Measurements from ENCODE around the gene LDAH. TPM values are rescaled to one million over a fixed set of nuclear protein-coding genes. Genes with fewer than 3 reads are reported as not detected.

LDAH gene
- total and polyA plus RNA-seq, 2 experiments from 2014 or later = 12.1 to 37.5 TPM

DNA sequence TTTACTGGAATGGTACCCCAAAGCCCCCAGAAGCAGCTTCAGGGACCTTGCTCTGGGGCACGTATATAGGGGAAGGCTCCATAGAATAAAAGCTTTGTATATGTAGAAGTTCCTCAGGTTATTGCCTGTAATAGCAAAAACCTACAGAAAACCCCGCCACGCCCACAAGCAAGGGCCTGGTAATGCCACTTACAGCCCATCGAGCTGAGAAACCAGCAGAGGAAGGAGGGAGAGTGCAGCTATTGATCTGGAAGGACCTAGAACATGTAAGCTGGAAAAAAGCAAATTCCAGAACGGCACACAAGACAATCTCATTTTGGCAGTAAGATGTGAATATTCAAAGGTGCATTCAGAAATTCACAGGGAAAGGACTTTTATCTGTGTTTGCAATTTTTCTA, 187.8 kb downstream of the LDAH start:
- no peaks in the 10 kb centered on the region for H3K9me3 Mint-ChIP-seq
- no peak for DNase-seq (ENCODE audit: low spot score)
- no peaks in the 10 kb centered on the region; the same call in 2 of the 3 replicates for H3K36me3 Mint-ChIP-seq (ENCODE audit: low read depth)
- Histone ChIP-seq H3F3A (replicated peaks; ENCODE audit: low read depth) (no peaks in the 10 kb centered on the region), H3K27me3 (ENCODE audit: insufficient read depth) (no peaks in the 10 kb centered on the region), H3K4me2 (peak overlapping the region; percentile 61; the same call in 1 of the 2 replicates), H3K4me1 (ENCODE audit: insufficient read depth) (peaks cover 6% of the 10 kb centered on the region), H3K4me3 (no peak overlapping the region), H3K9me2 (ENCODE audit: insufficient read depth) (no peaks in the 10 kb centered on the region; the same call in 1 of the 2 replicates), H3K27ac (ENCODE audit: low read depth) (no peak overlapping the region), H3K36me3 (ENCODE audit: insufficient read depth) (no peaks in the 10 kb centered on the region), H3K79me2 (replicated peaks; ENCODE audit: insufficient read depth) (no peaks in the 10 kb centered on the region), H4K20me1 (replicated peaks; ENCODE audit: insufficient read depth) (no peaks in the 10 kb centered on the region), H2AFZ (peak overlapping the region; percentile 97; the same call in 1 of the 2 replicates)
- no peak for TF ChIP-seq CREB1 (CRISPR knock-in tag; IDR thresholded peaks at IDR 0.05; ENCODE audit: low read depth)
- no peak for TF ChIP-seq JUNB (IDR thresholded peaks at IDR 0.05; ENCODE audit: unreplicated experiment)
- TF ChIP-seq REST (IDR thresholded peaks at IDR 0.05; ENCODE audit: unreplicated experiment) = no peak
- H3K4me3 Mint-ChIP-seq = no peak overlapping the region
- peaks cover 2% of the 10 kb centered on the region for H3K27me3 Mint-ChIP-seq (ENCODE audit: insufficient read depth, low read depth, poor library complexity)
- H3K4me1 Mint-ChIP-seq = peaks cover 31% of the 10 kb centered on the region
- ATAC-seq = no peak
- peak overlapping the region; percentile 81; the same call in 1 of the 2 replicates for H3K27ac Mint-ChIP-seq

DNA sequence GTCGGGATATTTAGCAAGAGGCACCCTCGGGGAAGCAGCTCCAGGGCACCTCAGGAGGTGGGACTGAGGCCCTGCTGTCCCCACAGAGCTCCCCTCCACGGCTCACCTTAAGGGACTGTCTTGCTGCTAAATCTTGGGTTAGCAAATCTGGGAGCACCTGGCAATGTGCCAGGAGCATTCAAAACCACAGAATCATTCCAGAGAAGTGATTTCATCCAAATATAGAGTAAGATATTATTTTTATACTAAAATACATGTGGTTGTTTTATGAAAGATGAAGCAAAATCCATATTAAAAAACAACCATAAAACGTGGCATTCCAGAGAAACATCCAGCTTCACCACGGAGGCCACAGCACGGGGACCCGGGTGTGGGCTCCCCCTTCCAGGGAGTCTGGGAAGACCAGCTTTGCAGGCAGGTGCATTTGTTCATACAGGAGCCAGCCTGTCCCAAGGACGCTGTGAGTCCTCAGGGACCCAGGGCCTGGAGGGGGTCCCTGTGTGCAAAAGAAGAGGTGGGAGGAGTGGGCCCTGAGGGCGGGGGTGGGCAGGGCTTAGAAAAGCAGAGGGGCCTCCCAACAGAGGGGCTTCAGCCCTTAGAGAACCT, 188.3 kb downstream of the LDAH start:
- Mint-ChIP-seq H3K27me3 (ENCODE audit: insufficient read depth, low read depth, poor library complexity) (peaks cover 2% of the 10 kb centered on the region), H3K4me3 (no peak overlapping the region), H3K4me1 (peaks cover 31% of the 10 kb centered on the region), H3K36me3 (ENCODE audit: low read depth) (no peaks in the 10 kb centered on the region; the same call in 2 of the 3 replicates), H3K27ac (no peak overlapping the region), H3K9me3 (no peaks in the 10 kb centered on the region)
- no peak overlapping the region for H3K4me2 ChIP-seq
- peaks cover 6% of the 10 kb centered on the region for H3K4me1 ChIP-seq (ENCODE audit: insufficient read depth)
- no peaks in the 10 kb centered on the region for H3K36me3 ChIP-seq (ENCODE audit: insufficient read depth)
- no peaks in the 10 kb centered on the region for H3K79me2 ChIP-seq (replicated peaks; ENCODE audit: insufficient read depth)
- no peak overlapping the region for H3K27ac ChIP-seq (ENCODE audit: low read depth)
- no peak overlapping the region for H3K4me3 ChIP-seq
- H3K27me3 ChIP-seq (ENCODE audit: insufficient read depth) = no peaks in the 10 kb centered on the region
- ATAC-seq (no peak), DNase-seq (ENCODE audit: low spot score) (no peak)
- H2AFZ ChIP-seq = no peak overlapping the region
- no peaks in the 10 kb centered on the region for H4K20me1 ChIP-seq (replicated peaks; ENCODE audit: insufficient read depth)
- no peaks in the 10 kb centered on the region for H3F3A ChIP-seq (replicated peaks; ENCODE audit: low read depth)
- no peaks in the 10 kb centered on the region; the same call in 1 of the 2 replicates for H3K9me2 ChIP-seq (ENCODE audit: insufficient read depth)
- no peak for TF ChIP-seq ZNF462 (CRISPR knock-in tag; IDR thresholded peaks at IDR 0.05)

Measured in GM23338 (cell line).